Activated CD4-positive, alpha-beta T cell treated with anti-CD3 and anti-CD28 coated beads for 24 hours (primary cell): Measurements from ENCODE around the gene POTEM.
"Not testable (repeated sequence)": the region's sequence is repeated elsewhere in the genome, so short reads cannot be mapped to it uniquely, and the experiment has no call there.

Experiments
- DNase-seq, 2 donors: peaks; one replicate each; pipeline ENCODE4 v3.0.0-alpha.2; 2020; ENCODE audit warnings: low read depth in 2 of 2

POTEM gene

DNA sequence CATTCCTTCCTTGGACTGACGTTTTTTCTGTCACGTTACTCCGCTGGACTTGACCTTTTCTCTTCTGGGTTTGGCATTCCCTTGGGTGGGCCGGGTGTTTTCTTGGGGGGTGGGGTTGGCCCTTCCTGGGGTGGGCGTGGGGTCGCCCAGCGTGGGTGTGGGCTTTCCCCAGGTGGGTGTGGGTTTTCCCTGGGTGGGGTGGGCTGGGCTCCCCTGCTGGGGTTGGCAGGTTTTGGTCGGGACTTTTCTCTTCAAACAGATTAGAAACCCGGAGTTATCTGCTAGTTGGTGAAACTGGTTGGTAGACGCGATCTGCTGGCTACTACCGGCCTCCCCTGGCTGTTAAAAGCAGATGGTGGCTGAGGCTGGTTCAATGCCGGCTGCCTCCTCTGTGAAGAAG, at the start of gene POTEM:
Gene POTEM (plus strand): TSS at position 301 of the 400 bp plus-strand sequence. CDS start 52 bp downstream, at position 353.
- DNase-seq: not testable (repeated sequence)

DNA sequence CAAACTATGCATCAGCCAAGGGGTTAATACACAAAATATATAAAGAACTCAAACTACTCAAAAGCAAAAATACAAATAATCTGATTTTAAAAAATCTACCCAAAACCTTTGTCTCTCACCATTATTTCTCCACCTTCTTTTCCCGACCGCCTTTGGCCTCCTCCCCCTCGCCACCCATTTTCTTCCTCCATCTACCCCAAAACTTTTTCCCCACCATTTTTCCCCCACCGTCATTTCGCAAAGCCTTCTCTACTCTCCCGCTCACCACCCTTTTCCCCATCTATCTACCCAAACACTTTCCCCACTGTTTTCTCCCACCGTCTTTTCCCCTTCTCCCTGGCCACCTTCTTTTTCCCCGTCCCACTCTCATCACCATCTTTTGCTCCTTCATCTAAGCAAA, 48.9 kb upstream of the POTEM start:
- not testable (repeated sequence) for DNase-seq

DNA sequence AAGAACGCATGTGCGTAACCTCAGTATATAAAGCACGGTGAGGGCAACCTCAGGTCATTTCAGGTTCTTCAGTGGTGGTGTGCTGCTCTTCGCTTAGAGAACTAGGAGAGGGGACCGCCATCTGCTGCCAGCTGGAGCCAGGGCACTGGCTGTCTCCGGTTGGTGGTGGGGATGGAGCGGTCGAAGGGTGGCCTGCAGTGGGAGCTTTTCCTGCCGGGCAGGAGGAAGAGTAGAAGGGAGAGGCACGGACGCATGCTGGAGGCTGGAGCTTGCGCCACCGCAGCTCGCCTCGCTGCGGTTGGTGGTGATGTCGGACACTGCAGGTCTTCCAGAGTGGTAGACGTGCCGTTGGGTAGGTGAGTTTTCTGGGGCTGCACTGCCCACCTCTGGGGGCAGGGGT, 47.2 kb upstream of the POTEM start:
- DNase-seq: not testable (repeated sequence)

DNA sequence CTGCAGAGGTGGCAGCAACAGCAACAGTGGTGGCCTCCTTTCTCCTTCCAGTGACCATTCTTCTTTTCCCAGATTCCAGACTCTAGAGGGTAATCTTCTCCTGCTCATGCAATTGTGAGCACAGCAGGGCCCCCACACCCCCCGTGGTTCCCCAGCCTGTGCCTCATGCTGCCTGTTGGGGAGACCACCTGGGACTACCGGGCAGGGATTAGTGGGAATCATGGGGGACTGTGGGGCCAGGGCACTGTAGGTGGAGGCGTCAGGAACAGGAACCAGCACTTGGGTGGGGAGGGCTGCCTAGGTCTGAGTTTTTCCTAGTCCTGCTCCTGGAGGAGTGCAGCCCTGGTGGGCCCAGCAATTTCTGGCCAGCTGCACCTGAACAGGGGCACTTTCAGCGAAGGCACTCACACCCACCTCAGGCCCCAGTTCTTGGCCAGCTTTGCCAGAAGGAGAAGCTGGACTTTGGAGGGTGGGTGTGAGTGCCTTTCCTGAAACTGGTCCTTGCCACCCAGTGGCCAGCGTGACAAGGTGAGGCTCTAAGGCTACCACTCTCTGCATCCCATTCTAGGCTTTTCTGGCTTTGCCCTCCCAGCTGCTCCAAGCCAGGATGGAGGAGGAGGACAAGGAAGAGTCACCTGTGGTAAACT, 46.1 kb upstream of the POTEM start:
- not testable (repeated sequence) for DNase-seq

DNA sequence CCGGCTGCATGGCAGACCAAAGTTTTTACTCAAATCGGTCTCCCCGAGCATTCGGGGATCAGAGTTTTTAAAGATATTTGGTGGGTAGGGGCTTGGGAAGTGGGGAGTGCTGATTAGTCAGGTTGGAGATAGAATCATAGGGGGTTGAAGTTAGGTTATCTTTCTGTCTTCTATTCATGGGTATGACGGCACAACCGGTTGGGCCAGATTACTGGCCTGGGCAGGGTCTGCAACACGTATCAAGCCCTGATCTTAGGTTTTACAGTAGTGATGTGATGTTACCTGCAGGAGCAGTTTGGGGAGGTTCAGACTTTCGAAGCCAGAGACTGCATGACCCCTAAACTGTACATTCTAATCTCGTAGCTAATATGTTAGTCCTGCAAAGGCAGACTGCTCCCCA, 30.4 kb upstream of the POTEM start:
- DNase-seq: not testable (repeated sequence)

DNA sequence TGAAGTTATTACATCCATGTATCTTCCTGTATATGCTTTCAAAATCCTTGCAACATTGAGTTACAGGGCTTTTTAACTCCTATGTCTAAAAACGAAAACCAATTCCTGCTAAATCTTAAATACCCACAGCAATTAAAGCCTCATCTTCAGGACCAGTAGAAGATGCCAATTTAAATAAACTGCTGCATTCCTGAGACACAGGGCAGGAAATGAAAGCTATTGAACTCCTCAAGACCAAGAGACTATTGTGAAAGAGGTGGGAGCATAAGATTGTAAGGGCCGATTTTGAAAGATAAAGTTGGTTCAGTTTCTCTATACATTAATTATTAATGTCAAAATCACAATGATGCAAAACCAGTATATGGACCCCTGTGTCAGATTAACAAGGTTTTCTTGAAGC, 28.5 kb upstream of the POTEM start:
- not testable (repeated sequence) for DNase-seq

DNA sequence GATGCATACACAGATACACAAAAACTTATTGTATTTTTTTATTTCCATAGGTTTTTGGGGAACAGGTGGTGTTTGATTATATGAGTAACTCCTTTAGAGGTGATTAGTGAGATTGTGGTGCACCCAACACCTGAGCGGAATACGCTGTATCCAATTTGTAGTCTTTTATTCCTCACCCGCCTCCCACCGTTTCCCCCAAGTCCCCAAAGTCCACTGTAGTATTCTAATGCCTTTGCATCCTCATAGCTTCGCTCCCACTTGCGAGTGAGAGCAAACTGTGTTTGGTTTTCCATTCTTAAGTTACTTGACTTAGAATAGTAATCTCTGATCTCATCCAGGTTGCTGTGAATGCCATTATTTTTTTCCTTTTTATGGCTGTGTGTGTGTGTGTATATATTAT, 17.3 kb upstream of the POTEM start:
- DNase-seq: not testable (repeated sequence)

DNA sequence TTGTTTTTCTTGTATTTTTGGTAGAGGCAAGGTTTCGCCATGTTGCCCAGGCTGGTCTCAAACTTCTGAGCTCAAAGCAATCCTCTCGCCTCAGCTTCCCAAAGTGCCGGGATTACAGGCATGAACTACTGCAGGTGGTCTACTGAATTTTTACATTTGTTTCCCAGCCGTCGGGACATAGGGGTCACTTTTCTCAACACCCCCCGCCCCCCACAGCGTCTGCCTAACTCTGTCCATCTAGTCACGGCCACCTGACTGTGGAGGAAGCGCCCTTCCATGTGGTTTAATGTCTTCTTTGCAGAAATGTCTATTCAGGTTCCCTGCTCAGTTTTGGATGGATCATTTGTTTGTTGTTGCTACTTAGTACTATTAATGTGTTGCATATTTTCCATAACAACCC, 14.1 kb upstream of the POTEM start:
- not testable (repeated sequence) for DNase-seq

DNA sequence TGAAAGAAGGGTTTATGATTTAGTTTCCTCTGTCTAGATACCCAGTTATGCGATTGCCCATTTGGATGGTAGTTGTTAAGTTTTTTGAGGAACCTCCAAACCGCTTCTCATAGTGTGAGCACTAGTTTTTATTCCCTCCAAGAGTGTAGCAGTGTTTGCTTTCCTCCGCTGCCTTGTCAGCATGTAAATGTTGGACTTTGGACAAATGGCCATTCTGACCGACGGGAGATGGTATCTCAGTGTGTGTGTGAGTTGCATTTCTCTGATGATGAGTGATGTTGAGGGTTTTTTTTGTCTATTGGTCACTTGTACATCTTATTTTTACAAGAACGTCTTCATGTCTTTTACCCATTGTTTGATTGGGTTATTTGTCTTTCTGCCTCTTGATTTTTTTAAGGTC, 11.4 kb upstream of the POTEM start:
- DNase-seq: not testable (repeated sequence)

DNA sequence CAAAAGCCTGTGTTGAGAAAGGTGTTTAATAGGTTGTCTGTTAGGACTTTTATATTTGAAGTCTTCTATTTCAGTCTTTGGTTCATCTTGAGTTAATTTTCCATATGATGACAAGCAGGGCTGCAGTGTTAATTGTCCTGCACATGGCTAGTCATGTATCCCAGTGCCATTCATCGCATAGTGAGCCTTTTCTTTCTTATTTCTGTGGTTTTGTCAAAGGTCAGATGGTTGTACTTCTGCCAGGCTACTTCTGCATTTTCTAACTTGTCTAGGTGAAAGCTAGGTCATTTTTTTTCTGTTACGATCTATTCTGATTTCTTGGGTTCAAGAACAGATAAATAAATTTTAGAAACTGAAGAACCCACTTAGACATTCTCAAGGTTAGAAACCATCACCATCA, 5.7 kb upstream of the POTEM start:
- not testable (repeated sequence) for DNase-seq

DNA sequence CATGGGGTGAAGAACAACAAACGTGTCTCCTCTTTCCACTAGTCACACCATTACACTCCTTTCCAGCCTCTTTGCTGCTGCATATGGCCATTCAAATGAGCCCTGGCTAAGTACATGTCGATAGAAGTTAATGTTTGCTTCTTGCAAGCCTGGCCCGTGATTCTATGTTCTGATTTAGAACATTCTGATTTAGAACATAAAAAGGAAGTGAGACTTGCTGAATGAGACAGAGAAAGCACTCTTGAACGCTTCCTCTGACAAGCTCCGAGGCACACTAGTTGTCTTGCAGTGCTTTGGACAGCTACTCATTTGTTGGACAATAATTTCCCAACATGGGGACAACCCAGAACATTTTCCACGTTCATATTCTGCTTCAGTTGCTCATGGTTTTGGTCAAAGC, 5.1 kb upstream of the POTEM start:
- DNase-seq: not testable (repeated sequence)

DNA sequence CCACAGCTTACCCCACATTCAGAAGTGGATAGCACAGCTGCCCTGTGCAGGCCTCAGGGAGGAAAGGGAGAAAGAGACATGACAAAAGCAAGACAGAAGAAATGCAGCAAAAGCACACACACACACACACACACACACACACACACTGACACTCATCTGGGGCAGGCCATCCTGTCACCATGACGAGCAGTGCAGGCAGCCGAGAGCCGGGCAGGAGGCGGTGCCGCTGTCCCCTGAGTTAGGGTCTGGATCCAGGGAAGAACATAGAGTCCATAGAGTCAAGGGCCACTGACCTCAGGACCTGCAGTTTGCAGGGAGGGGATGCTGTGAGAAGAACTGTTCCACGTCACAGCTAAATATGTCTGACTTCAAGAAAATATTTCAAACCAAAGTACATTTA, 4.0 kb upstream of the POTEM start:
- DNase-seq: not testable (repeated sequence)

DNA sequence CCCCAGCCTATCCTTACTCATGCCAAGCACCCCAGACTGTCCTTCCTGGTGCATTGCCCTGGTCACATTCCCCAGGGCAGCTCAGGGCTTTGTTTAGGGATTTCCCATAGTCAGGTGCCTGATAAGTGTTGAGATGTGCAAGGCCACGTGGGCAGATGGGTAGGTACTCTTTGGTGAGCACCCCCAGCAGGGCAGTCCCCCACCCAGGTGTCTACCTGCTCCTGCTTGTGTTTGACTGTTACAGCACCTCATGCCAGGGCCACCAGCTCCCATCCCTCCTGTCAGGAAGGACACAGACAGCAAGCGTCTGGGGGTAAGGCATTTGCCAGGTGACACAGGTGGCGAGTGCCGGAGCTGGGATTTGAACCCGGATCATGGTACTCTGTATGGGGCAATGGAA, 2.4 kb upstream of the POTEM start:
- not testable (repeated sequence) for DNase-seq

DNA sequence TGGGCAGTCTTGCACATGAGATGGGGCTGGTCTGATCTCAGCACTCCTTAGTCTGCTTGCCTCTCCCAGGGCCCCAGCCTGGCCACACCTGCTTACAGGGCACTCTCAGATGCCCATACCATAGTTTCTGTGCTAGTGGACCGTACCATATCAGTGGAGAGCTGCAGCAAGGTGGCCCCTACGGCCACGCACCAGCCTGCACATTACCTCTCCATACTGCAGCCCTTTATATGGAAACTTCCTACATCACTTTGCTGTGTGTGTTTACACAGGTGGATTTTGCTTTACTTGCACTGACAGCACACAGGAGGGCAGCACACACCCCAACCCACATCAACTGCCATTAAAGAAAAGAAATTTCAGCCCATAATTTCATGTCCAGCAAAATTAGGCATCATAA, 35.3 kb downstream of the POTEM start:
- not testable (repeated sequence) for DNase-seq

DNA sequence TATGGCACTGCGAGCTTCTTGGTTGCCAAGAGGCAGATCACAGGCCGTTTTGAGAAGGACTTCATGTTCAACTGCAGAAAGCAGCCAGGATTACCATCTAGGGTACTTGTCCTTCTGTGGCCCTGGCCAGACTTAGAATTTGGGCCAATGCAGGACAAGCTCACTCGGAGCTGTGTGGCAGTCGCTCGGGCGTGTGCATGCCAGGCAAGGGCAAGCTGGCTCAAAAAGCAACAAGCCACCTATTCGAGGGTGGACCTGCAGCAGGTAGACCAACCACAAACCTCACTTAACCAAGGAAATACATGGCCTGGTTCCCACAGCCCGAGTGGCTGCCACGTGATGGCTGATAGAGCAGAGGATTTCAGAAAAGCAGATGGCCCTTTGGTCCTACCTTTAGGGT, 39.3 kb downstream of the POTEM start:
- DNase-seq: not testable (repeated sequence)

DNA sequence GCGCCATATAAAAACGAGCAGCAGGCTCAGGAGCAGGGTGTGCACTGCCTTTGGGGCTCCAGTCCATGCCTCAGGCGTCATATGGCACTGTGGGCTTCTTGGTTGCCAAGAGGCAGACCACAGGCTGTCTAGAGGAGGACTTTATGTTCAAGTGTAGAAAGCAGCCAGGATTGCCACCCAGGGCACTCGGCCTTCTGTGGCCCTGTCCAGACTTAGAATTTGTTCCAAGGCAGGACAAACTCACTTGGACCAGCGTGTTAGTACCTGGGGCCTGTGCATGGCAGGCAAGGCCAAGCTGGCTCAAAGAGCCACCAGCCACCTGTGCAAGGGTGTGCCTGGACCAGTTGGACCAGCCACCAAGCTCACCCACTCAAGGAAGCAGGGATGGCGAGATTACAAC, 40.4 kb downstream of the POTEM start:
- DNase-seq: not testable (repeated sequence)

DNA sequence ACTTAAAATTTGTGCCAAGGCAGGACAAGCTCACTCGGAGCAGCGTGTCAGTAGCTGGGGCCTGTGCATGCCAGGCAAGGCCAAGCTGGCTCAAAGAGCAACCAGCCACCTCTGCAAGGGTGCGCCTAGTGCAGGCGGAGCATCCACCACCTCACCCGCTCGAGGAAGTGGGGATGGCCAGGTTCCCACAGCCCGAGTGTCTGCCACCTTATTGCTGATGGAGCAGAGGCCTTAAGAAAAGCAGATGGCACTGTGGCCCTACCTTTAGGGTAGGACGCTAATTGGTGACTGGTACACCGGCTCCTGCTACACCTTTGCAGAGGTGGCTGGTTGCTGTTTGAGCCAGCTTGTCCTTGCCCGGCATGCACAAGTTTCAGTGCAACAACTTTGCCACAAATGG, 43.8 kb downstream of the POTEM start:
- not testable (repeated sequence) for DNase-seq

DNA sequence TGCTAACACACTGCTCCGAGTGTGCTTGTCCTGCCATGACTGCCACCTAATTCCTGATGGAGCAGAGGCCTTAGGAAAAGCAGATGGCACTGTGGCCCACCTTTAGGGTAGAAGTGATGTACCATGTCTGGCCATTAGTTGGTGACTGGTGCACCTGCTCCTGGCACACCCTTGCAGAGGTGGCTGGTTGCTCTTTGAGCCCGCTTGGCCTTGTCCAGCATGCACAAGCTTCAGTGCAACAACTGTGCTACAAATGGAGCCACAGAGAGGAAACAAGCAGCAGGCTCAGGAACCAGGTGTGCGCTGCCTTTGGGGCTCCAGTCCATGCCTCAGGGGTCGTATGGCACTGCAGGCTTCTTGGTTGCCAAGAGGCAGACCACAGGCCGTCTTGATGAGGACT, 44.5 kb downstream of the POTEM start:
- not testable (repeated sequence) for DNase-seq

DNA sequence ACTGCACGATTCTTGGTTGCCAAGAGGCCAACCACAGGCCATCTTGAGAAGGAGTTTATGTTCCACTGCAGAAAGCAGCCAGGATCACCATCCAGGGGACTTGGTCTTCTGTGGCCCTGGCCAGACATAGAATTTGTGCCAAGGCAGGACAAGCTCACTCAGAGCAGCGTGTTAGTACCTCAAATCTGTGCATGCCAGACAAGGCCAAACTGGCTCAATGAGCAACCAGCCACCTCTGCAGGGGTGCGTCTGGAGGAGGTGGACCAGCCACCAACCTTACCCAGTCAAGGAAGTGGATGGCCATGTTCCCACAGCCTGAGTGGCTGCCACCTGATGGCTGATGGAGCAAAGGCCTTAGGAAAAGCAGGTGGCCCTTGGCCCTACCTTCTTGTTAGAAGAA, 48.0 kb downstream of the POTEM start:
- DNase-seq: not testable (repeated sequence)

DNA sequence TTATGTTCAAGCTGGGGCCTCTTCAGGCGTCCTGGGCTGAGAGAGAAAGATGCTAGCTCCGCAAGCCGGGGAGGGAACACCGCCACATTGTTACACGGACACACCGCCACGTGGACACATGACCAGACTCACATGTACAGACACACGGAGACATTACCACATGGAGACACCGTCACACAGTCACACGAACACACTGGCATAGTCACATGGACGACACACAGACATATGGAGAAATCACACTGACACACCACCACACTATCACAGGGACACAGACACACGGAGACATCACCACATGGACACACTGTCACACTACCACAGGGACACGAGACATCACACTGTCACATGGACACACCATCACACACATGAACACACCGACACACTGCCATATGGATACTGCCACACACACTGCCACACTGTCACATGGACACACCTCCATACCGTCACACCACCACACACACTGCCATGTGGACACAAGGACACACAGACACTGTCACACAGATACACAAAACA, 57.9 kb downstream of the POTEM start:
- DNase-seq: not testable (repeated sequence)

DNA sequence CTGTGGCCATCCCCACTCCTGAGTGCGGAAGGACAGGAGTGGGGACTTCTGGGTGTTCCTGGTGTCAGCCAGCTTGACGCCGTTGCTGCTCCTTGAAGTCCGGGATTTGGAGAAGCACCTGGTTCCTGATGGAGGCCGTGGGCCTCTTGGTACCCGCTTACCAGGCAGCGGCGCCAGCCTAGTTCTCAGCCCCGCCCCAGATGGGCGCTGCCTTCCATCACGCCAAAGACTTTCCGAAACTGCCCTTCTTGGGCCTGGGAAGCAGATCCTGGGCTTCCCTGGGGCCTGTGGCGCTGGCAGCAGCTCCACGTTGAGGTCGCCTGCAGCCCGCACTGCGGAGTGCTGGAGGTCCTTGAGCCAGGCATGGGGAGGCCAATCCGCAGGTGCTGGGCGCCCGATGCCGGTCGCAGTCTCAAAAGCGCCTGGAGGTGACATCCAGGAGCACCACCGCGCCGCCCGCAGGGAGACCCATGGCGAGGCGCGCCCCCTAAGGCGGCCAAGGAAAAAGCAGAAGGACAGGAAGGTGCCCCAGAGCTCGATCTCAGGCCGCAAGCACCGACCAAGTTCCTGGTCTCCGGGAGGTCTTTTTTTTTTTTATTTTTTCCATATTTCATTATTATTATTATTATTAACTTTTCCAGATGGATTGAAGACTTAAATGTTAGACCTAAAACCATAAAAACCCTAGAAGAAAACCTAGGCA, 59.6 kb downstream of the POTEM start:
- DNase-seq: not testable (repeated sequence)

DNA sequence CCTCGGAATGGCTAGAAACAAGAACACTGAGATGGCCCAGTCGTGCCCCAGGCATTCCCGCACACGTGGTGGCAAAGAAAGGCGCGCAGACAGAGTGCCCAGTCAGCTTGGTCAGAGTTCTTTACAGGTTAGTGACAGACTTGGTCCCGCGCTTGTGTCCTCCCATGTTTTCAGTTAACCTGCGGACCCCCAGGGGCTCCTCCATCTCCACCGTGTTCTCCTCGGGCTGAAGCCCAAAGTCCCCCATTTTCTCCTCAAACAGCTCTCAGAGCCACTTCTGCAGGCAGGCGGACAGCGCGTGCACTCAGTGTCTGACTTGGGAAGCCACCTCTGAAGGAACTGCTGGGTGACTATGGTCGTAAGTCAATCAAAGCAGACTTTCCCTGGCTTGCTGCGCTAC, 60.7 kb downstream of the POTEM start:
- DNase-seq: not testable (repeated sequence)

DNA sequence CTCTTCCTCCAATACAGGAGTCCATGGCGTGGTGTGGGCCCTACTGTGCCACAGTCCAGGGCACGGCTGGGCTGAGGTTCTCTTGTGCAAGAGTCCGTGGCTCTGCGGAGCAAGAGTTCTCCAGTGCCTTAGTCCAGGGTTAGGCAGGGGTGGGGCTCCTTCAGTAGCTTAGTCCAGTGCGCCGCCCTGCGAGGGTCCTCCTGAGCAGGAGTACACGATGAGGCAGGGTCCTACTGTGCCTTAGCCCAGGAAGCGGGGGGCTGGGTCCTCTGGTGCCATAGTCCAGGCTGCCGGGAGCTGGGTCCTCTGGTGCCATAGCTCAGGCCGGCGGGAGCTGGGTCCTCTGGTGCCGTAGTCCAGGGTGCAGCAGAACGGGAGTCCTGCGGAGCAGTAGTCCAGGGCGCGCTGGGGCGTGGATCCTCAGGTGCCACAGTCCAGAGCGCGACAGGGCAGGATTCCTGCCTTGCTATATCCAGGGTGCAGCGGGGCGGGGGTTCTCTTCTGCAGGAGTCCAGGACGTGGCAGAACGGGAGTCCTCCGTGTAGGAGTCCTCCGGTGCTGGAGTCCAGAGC, 69.7 kb downstream of the POTEM start:
- not testable (repeated sequence) for DNase-seq
